Right renal cortex interstitium (tissue), 3 donors: ENCODE data around the gene KRTAP16-1. TPM values are rescaled to one million over a fixed set of nuclear protein-coding genes. Genes with fewer than 3 reads are reported as not detected.
"Not testable (repeated sequence)": the region's sequence is repeated elsewhere in the genome, so short reads cannot be mapped to it uniquely, and the experiment has no call there.

Experiments
- DNase-seq, 3 donors: peaks; one replicate each; pipeline ENCODE4 v3.0.0-alpha.2; 2013; ENCODE audit warnings: low read depth in 3 of 3, low spot score in 2 of 3
- polyA plus RNA-seq, 3 donors: library from polyadenylated mRNA; unstranded; fragments of 120-200 nt; gene quantifications; one replicate each; pipeline ENCODE4 v1.2.1, GENCODE V29; 2013; ENCODE audit not compliant: insufficient read length in 3 of 3

KRTAP16-1 gene
- polyA plus RNA-seq, 3 donors: not detected

GRCh38 chr17:41302981-41303380 lies 6.1 kb downstream of the KRTAP16-1 start:
- no peak for DNase-seq

GRCh38 chr17:41301916-41302901 lies 6.9 kb downstream of the KRTAP16-1 start, which contains the start of gene KRTAP29-1:
Gene KRTAP29-1, minus strand, starts transcription at chr17:41302851. Its CDS starts 0 bp downstream, at chr17:41302851.
- no peak for DNase-seq

- no peak for DNase-seq
Observed at GRCh38 chr17:41301204-41301790, 7.8 kb downstream of the KRTAP16-1 start.

- DNase-seq: no peak
Observed at GRCh38 chr17:41298458-41299135, 10.5 kb downstream of the KRTAP16-1 start.

DNA sequence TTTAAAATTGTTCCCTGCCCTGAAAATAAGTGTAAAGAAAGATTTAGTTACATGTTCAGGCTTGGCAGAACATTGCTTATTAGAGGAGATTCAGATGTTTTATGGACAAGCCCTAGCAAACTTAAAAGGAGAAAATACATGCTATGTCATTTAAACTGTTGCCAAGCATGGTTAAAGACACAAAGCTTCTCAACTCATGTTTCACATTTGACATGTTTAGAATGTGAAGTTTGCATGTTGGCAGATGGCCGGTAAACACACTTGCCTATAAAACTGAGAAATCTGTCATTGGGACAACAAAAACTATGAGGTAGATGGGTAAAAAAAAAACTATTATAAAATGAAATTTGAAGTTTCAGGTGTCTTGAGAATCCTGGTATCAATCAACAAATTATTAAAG lies 12.3 kb downstream of the KRTAP16-1 start:
- no peak for DNase-seq

DNA sequence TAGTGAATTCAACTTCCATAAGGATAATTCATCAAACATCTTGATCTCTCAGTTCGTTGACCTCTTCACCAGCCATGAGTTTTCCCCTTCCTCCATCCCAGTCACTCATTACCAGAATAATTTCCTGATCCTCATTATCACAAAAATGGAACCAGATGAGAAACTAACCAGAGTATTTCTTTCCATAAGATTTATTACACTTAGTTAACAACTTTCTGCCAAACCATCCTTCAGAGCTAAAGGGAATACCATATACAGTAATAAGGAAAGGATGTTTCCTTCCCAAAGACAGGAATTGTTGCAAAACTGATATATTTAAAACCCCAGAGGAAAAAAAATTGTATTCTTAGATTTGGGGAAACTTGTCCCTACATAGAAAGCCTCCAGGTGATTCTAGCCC lies 15.1 kb downstream of the KRTAP16-1 start:
- DNase-seq: no peak

- no peak for DNase-seq
Observed at GRCh38 chr17:41287050-41287449, 22.1 kb downstream of the KRTAP16-1 start.

GRCh38 chr17:41284546-41284945 lies 24.6 kb downstream of the KRTAP16-1 start:
- DNase-seq: no peak

GRCh38 chr17:41284043-41284442 lies 25.1 kb downstream of the KRTAP16-1 start:
- no peak for DNase-seq

DNA sequence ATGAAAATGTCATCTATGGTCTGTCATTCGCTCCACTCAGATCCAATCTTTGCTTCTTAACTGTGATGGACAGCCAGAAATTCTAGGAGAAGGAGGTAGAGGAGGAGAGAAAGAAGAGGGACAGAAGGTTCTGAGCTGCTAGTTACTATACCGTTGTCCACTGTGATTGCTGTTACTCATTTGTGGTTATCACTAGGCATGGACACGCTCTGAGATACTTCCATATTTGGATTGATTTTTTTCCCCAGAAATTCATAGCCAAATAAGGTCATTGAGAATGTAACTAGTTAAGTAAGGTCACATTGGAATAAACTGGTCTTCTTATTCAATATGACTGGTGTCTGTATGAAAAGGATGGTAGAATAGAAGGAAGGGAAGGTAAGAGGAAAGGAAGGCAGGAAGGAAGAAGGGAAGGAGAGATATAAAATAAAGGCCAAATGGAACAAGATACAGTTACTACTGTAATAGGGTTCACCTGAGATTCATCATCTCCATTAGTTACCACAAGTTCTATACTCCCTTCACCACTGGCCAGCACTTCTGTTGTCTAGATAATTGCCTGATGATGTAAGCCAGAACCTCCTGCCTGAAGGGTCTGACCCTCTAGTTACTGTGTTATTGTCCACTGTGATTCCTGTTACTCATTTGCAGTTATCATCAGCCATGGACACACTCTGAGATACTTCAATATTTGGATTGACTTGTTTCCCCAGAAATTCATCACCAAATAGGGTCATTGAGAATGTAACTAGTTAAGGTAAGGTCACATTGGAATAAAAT lies 30.7 kb downstream of the KRTAP16-1 start:
- DNase-seq: no peak

GRCh38 chr17:41275648-41276190 lies 33.4 kb downstream of the KRTAP16-1 start, which contains the start of gene KRTAP9-7:
Gene KRTAP9-7, plus strand, starts transcription at chr17:41275698. Its CDS starts 0 bp downstream, at chr17:41275698.
- DNase-seq: not testable (repeated sequence)

GRCh38 chr17:41271858-41272257 lies 37.3 kb downstream of the KRTAP16-1 start:
- no peak for DNase-seq

DNA sequence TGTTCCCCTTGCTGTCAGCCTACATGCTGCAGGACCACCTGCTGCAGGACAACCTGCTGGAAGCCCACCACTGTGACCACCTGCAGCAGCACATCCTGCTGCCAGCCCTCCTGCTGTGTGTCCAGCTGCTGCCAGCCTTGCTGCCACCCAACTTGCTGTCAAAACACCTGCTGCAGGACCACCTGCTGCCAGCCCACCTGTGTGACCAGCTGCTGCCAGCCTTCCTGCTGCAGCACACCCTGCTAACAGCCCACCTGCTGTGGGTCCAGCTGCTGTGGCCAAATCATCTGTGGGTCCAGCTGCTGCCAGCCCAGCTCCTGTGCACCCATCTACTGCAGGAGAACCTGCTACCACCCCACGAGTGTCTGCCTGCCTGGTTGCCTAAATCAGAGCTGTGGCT lies 37.8 kb downstream of the KRTAP16-1 start:
- not testable (repeated sequence) for DNase-seq

DNA sequence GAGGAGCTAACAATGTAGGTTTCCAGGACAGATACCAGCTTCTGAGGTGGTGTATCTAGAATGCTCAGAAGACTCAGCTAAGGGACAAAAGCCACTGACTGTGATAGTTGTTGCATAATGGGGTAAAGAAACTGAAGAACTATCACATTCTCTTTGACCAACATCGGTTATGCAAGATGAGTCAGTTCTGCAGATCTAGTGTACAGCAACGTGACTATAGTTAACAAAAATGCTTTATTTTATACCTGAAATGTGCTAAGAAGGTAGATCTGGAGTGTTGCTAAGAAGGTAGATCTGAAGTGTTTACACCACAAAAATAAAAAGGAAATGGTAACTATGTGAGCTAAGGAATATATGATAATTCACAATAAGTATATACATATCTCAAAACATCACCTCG lies 41.4 kb downstream of the KRTAP16-1 start:
- DNase-seq: no peak

GRCh38 chr17:41265078-41265477 lies 44.0 kb downstream of the KRTAP16-1 start, which contains the start of gene KRTAP9-6:
Gene KRTAP9-6, plus strand, starts transcription at chr17:41265378. Its CDS starts 0 bp downstream, at chr17:41265378.
- no peak for DNase-seq

DNA sequence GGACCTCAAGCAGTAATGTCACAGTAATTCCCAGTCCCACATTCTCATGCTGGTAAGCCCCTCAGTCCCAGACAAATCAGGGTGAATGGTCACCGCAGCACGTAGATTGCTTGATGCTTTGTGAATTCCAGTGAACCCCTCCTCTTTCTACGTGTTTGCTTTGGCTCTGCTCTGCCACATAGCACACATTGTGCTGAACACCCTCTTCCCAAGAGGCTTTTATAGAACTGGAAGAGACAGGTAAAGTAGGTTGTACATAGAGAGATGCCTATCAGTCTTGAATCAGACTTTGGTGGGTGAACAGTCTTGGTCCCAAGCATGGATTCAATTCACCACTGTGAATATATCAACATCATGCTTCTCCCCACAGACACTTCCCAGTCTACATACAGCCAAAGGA lies 44.5 kb downstream of the KRTAP16-1 start:
- DNase-seq: no peak

GRCh38 chr17:41263212-41263611 lies 45.9 kb downstream of the KRTAP16-1 start:
- no peak for DNase-seq

DNA sequence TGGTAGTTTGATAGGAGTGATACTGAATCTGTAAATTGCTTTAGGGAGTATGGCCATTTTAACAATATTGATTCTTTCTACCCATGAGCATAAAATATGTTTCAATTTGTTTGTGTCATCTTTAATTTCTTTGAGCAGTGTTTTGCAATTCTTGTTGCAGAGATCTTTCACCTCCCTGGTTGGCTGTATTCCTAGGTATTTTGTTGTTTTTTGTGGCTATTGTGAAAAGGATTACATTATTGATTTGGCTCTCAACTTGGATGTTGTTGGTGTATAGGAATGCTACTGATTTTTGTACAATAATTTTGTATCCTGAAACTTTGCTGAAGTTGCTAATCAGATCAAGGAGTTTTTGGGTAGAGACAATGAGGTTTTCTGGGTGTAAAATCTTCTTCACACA lies 50.7 kb downstream of the KRTAP16-1 start:
- no peak for DNase-seq
